ENCODE measurements around the gene TFG. TPM values are rescaled to one million over a fixed set of nuclear protein-coding genes. Genes with fewer than 3 reads are reported as not detected.

Gene TFG
- total RNA-seq, 1 donor from 2014 or later, result 111 TPM

GRCh38 chr3:100754563-100755334 lies 45.5 kb downstream of the TFG start:
- Mint-ChIP-seq H3K27ac (no peak overlapping the region), H3K36me3 (ENCODE audit: insufficient read depth) (peaks cover 15% of the 10 kb centered on the region), H3K9me3 (ENCODE audit: low read depth) (no peaks in the 10 kb centered on the region), H3K27me3 (no peaks in the 10 kb centered on the region), H3K4me3 (ENCODE audit: low read depth) (no peak overlapping the region), H3K4me1 (ENCODE audit: low read depth) (peaks cover 2% of the 10 kb centered on the region)
- TF ChIP-seq CTCF (IDR thresholded peaks at IDR 0.05; ENCODE audit: unreplicated experiment), result no peak
- no peak for DNase-seq (ENCODE audit: low spot score, unreplicated experiment)

- Mint-ChIP-seq H3K4me3 (ENCODE audit: low read depth) (no peak overlapping the region), H3K27me3 (no peaks in the 10 kb centered on the region), H3K4me1 (ENCODE audit: low read depth) (peaks cover 2% of the 10 kb centered on the region), H3K9me3 (ENCODE audit: low read depth) (no peaks in the 10 kb centered on the region), H3K36me3 (ENCODE audit: insufficient read depth) (peaks cover 9% of the 10 kb centered on the region), H3K27ac (no peak overlapping the region)
- TF ChIP-seq CTCF (IDR thresholded peaks at IDR 0.05; ENCODE audit: unreplicated experiment), result no peak
- DNase-seq (ENCODE audit: low spot score, unreplicated experiment), result no peak
These were observed 47.1 kb downstream of the TFG start for GRCh38 chr3:100756441-100756840.

GRCh38 chr3:100759159-100759558 lies 49.9 kb downstream of the TFG start:
- no peak for TF ChIP-seq CTCF (IDR thresholded peaks at IDR 0.05; ENCODE audit: unreplicated experiment)
- no peaks in the 10 kb centered on the region for H3K36me3 Mint-ChIP-seq (ENCODE audit: insufficient read depth)
- H3K27me3 Mint-ChIP-seq, result no peaks in the 10 kb centered on the region
- no peak overlapping the region for H3K4me3 Mint-ChIP-seq (ENCODE audit: low read depth)
- peaks cover 2% of the 10 kb centered on the region for H3K4me1 Mint-ChIP-seq (ENCODE audit: low read depth)
- no peak overlapping the region for H3K27ac Mint-ChIP-seq
- DNase-seq (ENCODE audit: low spot score, unreplicated experiment), result no peak
- H3K9me3 Mint-ChIP-seq (ENCODE audit: low read depth), result no peaks in the 10 kb centered on the region

GRCh38 chr3:100759950-100760349 lies 50.7 kb downstream of the TFG start:
- DNase-seq (ENCODE audit: low spot score, unreplicated experiment), result no peak
- no peaks in the 10 kb centered on the region for H3K9me3 Mint-ChIP-seq (ENCODE audit: low read depth)
- TF ChIP-seq CTCF (IDR thresholded peaks at IDR 0.05; ENCODE audit: unreplicated experiment), result no peak
- H3K4me1 Mint-ChIP-seq (ENCODE audit: low read depth), result peaks cover 2% of the 10 kb centered on the region
- no peak overlapping the region for H3K27ac Mint-ChIP-seq
- H3K27me3 Mint-ChIP-seq, result peaks cover 2% of the 10 kb centered on the region
- H3K4me3 Mint-ChIP-seq (ENCODE audit: low read depth), result no peak overlapping the region
- no peaks in the 10 kb centered on the region for H3K36me3 Mint-ChIP-seq (ENCODE audit: insufficient read depth)

- no peak for TF ChIP-seq CTCF (IDR thresholded peaks at IDR 0.05; ENCODE audit: unreplicated experiment)
- H3K36me3 Mint-ChIP-seq (ENCODE audit: insufficient read depth), result no peaks in the 10 kb centered on the region
- H3K4me1 Mint-ChIP-seq (ENCODE audit: low read depth), result peaks cover 2% of the 10 kb centered on the region
- DNase-seq (ENCODE audit: low spot score, unreplicated experiment), result no peak
- no peak overlapping the region for H3K27ac Mint-ChIP-seq
- no peak overlapping the region for H3K4me3 Mint-ChIP-seq (ENCODE audit: low read depth)
- H3K27me3 Mint-ChIP-seq, result peaks cover 2% of the 10 kb centered on the region
- no peaks in the 10 kb centered on the region for H3K9me3 Mint-ChIP-seq (ENCODE audit: low read depth)
These were observed 51.1 kb downstream of the TFG start for GRCh38 chr3:100760377-100760776.
